HG02884 (cell line): ENCODE results near the gene CMTM5.

ENCODE experiments used
- ATAC-seq: cut with Tn5 transposase; IDR thresholded peaks from one replicate; pipeline ENCODE4 v1.9.1; 2021; ENCODE audit warnings: mild to moderate bottlenecking, moderate library complexity; ENCODE audit not compliant: unreplicated experiment

CMTM5 gene

GRCh38 chr14:23376482-23377197, at the start of gene CMTM5:
Gene CMTM5, plus strand, starts transcription at chr14:23377046. Its CDS starts 206 bp downstream, at chr14:23377252.
- no peak for ATAC-seq

- no peak for ATAC-seq
Observed at GRCh38 chr14:23327947-23328744, 48.7 kb upstream of the CMTM5 start.

- no peak for ATAC-seq
Observed at GRCh38 chr14:23335623-23336022, 41.2 kb upstream of the CMTM5 start.

GRCh38 chr14:23339506-23340268, 37.2 kb upstream of the CMTM5 start:
- ATAC-seq = no peak

GRCh38 chr14:23344481-23344880, 32.4 kb upstream of the CMTM5 start:
- ATAC-seq = no peak

DNA sequence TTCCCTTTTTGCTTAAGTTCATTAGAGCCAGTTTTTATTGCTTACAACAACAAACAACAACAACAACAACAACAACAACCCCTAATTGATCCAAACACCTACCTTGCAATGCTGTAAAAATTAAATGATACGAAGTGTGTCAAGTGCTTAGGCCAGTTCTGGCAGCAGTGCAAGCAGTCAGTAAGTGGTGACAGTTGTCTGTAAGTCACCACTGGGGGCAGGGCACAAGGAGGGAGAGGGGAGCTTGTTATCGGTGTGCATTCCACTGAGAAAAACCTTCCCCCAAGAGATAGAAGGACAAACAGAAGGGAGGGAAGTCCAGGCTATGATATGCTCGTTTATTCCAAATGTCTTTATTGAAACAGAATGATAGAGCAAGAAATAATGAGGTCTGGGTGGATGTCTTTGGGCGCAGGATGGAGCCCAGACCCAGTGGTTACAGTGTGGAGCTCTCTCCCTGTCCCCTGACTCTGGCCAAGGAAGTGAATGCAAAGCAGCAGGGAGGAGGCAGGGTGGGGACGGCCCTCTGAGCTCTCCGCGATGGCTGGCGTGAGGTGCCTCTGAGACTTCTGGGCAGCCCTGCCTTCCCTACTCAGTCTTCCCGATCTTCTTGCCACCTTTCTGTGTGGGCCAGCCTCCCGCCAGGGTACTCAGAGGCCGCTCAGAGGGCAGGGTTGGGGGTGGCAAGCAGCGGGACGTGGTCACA, 30.7 kb upstream of the CMTM5 start:
- ATAC-seq = no peak

- ATAC-seq = no peak
Observed at GRCh38 chr14:23346693-23347405, 30.0 kb upstream of the CMTM5 start.

DNA sequence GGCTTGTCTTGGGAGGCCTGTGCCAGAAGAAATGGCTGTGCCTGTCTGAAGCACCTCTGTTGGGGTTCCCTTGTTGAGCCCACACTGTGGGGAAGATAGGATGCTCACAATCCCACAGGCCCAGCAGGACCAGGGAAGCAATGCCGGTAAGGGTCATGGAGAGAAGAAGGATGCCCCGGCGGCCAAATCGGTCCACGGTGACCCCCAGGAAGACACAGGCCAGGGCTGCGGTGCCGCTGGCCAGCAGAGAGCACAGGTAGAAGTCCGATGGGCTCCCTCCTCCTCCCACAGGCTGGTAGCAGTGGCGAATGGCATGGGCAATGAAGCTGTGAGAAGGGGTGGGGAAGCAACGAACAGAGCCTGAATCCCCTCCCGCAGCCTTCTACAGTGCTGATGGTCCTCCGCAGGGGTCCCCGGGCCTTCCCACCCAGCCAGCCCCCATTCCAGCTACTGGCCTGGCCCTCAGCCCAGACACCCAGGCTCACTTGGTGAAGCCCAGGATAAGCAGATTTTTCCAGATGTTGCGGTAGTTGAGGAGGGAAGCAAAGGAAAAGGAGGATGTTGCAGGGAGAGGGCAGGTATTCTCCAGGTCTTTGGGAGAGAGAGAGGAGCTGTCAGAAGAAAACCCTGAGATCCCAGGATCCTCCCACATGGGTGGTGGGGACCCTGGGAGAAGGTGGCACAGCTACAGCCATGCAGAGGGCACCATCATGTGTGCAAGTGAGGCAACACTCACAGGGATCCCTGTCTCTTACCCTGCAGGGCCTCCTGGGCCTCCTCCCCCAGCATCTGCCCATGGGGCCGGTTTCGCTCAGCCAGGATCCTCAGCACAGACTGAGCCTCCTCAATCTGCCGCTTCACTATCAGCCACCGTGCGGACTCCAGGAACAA, 29.2 kb upstream of the CMTM5 start:
- no peak for ATAC-seq

DNA sequence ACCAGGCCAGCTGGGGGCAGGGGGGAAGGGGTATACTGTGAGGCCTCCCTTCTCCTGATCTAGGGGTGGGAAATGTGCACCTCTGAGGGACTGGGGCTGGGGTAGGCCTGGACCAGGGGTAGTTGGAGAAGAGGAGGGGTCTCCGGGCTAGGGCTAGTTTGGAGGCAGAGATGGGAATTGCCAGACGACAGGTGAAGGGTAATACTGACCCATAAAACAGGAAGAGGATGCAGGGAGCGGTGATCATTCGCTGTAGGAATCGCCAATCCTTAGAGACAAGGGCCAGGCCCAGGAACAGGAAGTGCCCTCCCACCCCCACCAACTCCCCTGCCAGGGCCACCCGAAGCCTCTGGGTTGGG, 28.6 kb upstream of the CMTM5 start:
- ATAC-seq = no peak

- no peak for ATAC-seq
Observed at GRCh38 chr14:23349156-23349845, 27.5 kb upstream of the CMTM5 start.

GRCh38 chr14:23351681-23352505, 25.0 kb upstream of the CMTM5 start:
- ATAC-seq = no peak

GRCh38 chr14:23352506-23353432, 24.1 kb upstream of the CMTM5 start, which contains the start of gene SLC22A17:
Gene SLC22A17, minus strand, starts transcription at chr14:23352887.
- no peak for ATAC-seq

- no peak for ATAC-seq
Observed at GRCh38 chr14:23353433-23353780, 23.4 kb upstream of the CMTM5 start.

DNA sequence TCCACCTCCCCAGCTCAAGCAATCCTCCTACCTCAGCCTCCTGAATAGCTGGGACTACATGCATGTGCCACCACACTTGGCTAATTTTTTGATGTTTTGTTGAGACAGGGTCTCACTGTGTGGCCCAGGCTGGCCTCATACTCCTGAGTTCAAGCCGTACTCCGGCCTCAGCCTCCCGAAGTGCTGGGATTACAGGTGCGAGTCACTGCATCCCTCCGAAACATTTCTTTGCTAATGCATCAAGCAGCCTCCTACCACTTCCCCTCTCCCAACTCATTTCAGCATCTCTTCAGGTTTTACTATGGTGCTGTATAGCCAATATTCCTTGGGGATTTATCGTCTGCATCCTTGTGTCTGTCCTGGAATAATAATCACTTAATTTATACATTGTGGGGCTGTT, 21.9 kb upstream of the CMTM5 start:
- ATAC-seq = no peak

GRCh38 chr14:23355871-23356435, 20.9 kb upstream of the CMTM5 start:
- no peak for ATAC-seq

DNA sequence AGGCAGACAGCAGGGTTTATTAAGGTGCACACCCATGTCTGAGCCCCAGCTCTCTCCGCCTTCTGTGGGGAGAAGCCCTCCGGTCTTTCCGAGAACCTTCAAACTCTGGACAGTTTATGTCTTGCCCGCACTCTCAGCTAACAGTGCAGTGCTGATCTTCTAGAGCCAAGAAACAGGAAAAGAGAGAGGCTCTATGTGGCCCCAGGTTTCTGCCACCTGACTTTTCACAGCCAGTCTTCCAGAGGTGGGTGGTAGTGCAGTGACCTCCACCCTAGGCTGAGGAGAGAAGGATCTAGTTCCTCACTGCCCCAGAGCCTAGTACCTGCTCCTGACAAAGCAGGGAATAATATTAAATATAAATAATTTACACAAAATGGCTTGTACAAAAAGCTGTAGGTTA, 20.2 kb upstream of the CMTM5 start:
- ATAC-seq = no peak

- no peak for ATAC-seq
Observed at GRCh38 chr14:23357261-23357660, 19.6 kb upstream of the CMTM5 start.
